K562 (cell line): ENCODE measurements around the gene FBXL13. TPM values are rescaled to one million over a fixed set of nuclear protein-coding genes. Genes with fewer than 3 reads are reported as not detected.

Source experiments
- CBFA2T3 ChIP-seq: fragments of 450-650 bp; IDR thresholded peaks from 2 replicates; pipeline ENCODE4 v1.6.1; 2017
- CC2D1A ChIP-seq: fragments of 450-650 bp; IDR thresholded peaks from 2 replicates; pipeline ENCODE4 v1.6.1; 2017; ENCODE audit warnings: mild to moderate bottlenecking
- DMBX1 ChIP-seq: fragments of 250-450 bp; sonication (Bioruptor Pico); IDR thresholded peaks from 2 replicates; pipeline ENCODE4 v1.8.0; 2022; ENCODE audit warnings: inconsistent platforms, mild to moderate bottlenecking, moderate library complexity, borderline replicate concordance
- ELF1 ChIP-seq: fragments of 200-800 bp; sonication (Bioruptor generic); IDR thresholded peaks from 2 replicates; pipeline ENCODE4 v1.6.1; 2016; ENCODE audit warnings: missing genetic modification characterization, missing compliant biosample characterization
- GTF2E2 ChIP-seq: fragments of 200-800 bp; sonication (Bioruptor generic); IDR thresholded peaks from 2 replicates; pipeline ENCODE4 v1.6.1; 2016; ENCODE audit warnings: missing genetic modification characterization, missing compliant biosample characterization
- KHSRP ChIP-seq: fragments of 450-650 bp; IDR thresholded peaks from 2 replicates; pipeline ENCODE4 v1.6.1; 2017
- NR2C1 ChIP-seq, 2 experiments: fragments of 450-650 bp; IDR thresholded peaks; 2 replicates each; pipeline ENCODE4 v1.6.1; 2017; ENCODE audit warnings: mild to moderate bottlenecking in 2 of 2, antibody characterized with exemption in 1 of 2, inconsistent platforms in 1 of 2, missing compliant biosample characterization in 1 of 2, missing genetic modification characterization in 1 of 2
- PHF21A ChIP-seq: fragments of 450-650 bp; IDR thresholded peaks from 2 replicates; pipeline ENCODE4 v1.6.1; 2017; ENCODE audit warnings: low read depth, borderline replicate concordance
- RBM34 ChIP-seq: fragments of 200-400 bp; formaldehyde crosslinking; IDR thresholded peaks from 2 replicates; pipeline ENCODE4 v1.6.1; 2018; ENCODE audit warnings: low read length, borderline replicate concordance; ENCODE audit not compliant: insufficient read depth
- TRIM28 ChIP-seq: fragments of 450-650 bp; IDR thresholded peaks from 2 replicates; pipeline ENCODE4 v1.6.1; 2017
- ZBTB17 ChIP-seq: fragments of 450-650 bp; formaldehyde crosslinking; IDR thresholded peaks from 2 replicates; pipeline ENCODE4 v1.4.0; 2020; ENCODE audit warnings: mild to moderate bottlenecking
- ZBTB33 ChIP-seq: sonication (generic); formaldehyde crosslinking; IDR thresholded peaks from 2 replicates; pipeline ENCODE4 v1.8.1; 2023; ENCODE audit warnings: mild to moderate bottlenecking, missing genetic modification reagents
- ZBTB40 ChIP-seq, 2 experiments: fragments of 450-650 bp in 1 of 2; sonication (generic) in 1 of 2; formaldehyde crosslinking in 1 of 2; IDR thresholded peaks; 2 replicates each; pipeline versions ENCODE4 v1.7.1 to v1.9.0; 2016 to 2022; ENCODE audit warnings: inconsistent platforms in 1 of 2, mild to moderate bottlenecking in 1 of 2, missing genetic modification reagents in 1 of 2
- ZNF174 ChIP-seq: fragments of 250-450 bp; sonication (Bioruptor Pico); IDR thresholded peaks from 2 replicates; pipeline ENCODE4 v1.4.0; 2020; ENCODE audit warnings: mild to moderate bottlenecking
- ZSCAN32 ChIP-seq: fragments of 450-650 bp; formaldehyde crosslinking; IDR thresholded peaks from 2 replicates; pipeline ENCODE4 v1.4.0; 2020; ENCODE audit warnings: mild to moderate bottlenecking, moderate library complexity
- polyA plus RNA-seq, 8 experiments: library from polyadenylated mRNA; depleted of rRNA in 4 of 8; stranded (reverse) in 5 of 8; unstranded in 3 of 8; fragments of >200 nt; fragmentation: Nextera tagmentation in 2 of 8; fragmentation: Illumina TruSeq in 1 of 8; extraction: Ambion mirVana in 2 of 8; extraction: Trizol in 1 of 8; gene quantifications; 2 replicates each; pipeline versions ENCODE4 v1.2.1 to v1.2.3, GENCODE V29; 2011 to 2014; ENCODE audit warnings: inconsistent platforms in 1 of 8, missing spikeins in 1 of 8
- total RNA-seq, 7 experiments: library from RNA; depleted of rRNA in 6 of 7; stranded (reverse); fragments of >200 nt in 6 of 7; fragmentation: Illumina TruSeq in 2 of 7; extraction: Trizol in 2 of 7; gene quantifications; 2 replicates each; pipeline versions ENCODE4 v1.2.1 to v1.2.3, GENCODE V29; 2011 to 2021; ENCODE audit warnings: low replicate concordance in 1 of 7
- TF ChIP-seq, protein P1 (sequence below): sonication (generic); formaldehyde crosslinking; IDR thresholded peaks from 2 replicates; pipeline ENCODE4 v1.8.0; 2022; ENCODE audit warnings: mild to moderate bottlenecking, missing genetic modification reagents

Gene FBXL13
- total and polyA plus RNA-seq, 9 of the 15 experiments (the other 6 are each of a cell fraction or from before 2014, with no cell fraction given), result 16.3 to 55.0 (median 25.4) TPM

GRCh38 chr7:102973096-102973802 is 101.3 kb downstream of the FBXL13 start (continued):
- TF ChIP-seq ZSCAN32 (CRISPR knock-in tag), result no peak
- TF ChIP-seq GTF2E2 (tag), result peak; percentile 97
- TF ChIP-seq, protein P1, sequence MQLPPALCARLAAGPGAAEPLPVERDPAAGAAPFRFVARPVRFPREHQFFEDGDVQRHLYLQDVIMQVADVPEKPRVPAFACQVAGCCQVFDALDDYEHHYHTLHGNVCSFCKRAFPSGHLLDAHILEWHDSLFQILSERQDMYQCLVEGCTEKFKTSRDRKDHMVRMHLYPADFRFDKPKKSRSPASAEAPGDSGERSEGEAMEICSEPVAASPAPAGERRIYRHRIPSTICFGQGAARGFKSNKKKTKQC (CRISPR knock-in tag), result peak; percentile 43; the same call in 1 of the 2 replicates
- 0 out of 2 replicates have a peak, but pooled peaks have one; percentile 63 for TF ChIP-seq ZBTB33 (CRISPR knock-in tag)
- no peak for TF ChIP-seq PHF21A
- TF ChIP-seq ELF1 (tag), result peak; percentile 96
- 0 out of 2 replicates have a peak, but pooled peaks have one; percentile 11 for TF ChIP-seq DMBX1
- TF ChIP-seq CC2D1A, result peak; percentile 77
- no peak for TF ChIP-seq KHSRP
- TF ChIP-seq ZBTB17 (CRISPR knock-in tag), result 0 out of 2 replicates have a peak, but pooled peaks have one; percentile 6
- TF ChIP-seq ZNF174 (CRISPR knock-in tag), result no peak
- no peak for TF ChIP-seq RBM34
- peak; percentile 62 for TF ChIP-seq CBFA2T3
- TF ChIP-seq NR2C1 (IDR thresholded peaks at IDR 0.05), result no peak
- peak; percentile 42; the same call in 1 of the 2 replicates for TF ChIP-seq NR2C1 (tag; IDR thresholded peaks at IDR 0.05)
- peak; percentile 79 for TF ChIP-seq ZBTB40 (IDR thresholded peaks at IDR 0.05)
- no peak for TF ChIP-seq ZBTB40 (CRISPR knock-in tag; IDR thresholded peaks at IDR 0.05)
- 0 out of 2 replicates have a peak, but pooled peaks have one; percentile 61 for TF ChIP-seq TRIM28
